Tibial artery (tissue), 4 donors: Measurements from ENCODE around the gene SLC50A1.
"Not testable (repeated sequence)": the region's sequence is repeated elsewhere in the genome, so short reads cannot be mapped to it uniquely, and the experiment has no call there.

Source experiments
- DNase-seq, 2 donors: peaks; one replicate each; pipeline ENCODE4 v3.0.0-alpha.2; 2019
- H3K27ac ChIP-seq, 2 donors: fragments of 200-600 bp; sonication (generic) in 1 of 2; 1 replicate in 1 of 2; 2 replicates in 1 of 2; pipeline ENCODE4 v1.5.1; 2018 to 2019; ENCODE audit warnings: mild to moderate bottlenecking in 1 of 2
- H3K27me3 ChIP-seq, 2 donors: fragments of 200-600 bp; sonication (generic) in 1 of 2; one replicate each; pipeline versions ENCODE4 v1.5.1 to v1.6.0; 2016 to 2019
- H3K36me3 ChIP-seq, 3 donors: fragments of 200-600 bp; sonication (generic) in 2 of 3; one replicate each; pipeline ENCODE4 v1.5.1; 2016 to 2019; ENCODE audit warnings: mild to moderate bottlenecking in 2 of 3
- H3K4me1 ChIP-seq, 4 donors: fragments of 200-600 bp; sonication (generic) in 2 of 4; 1 replicate in 3 of 4; 2 replicates in 1 of 4; pipeline ENCODE4 v1.5.1; 2016 to 2019
- H3K4me3 ChIP-seq, 2 donors: fragments of 200-600 bp; sonication (generic) in 1 of 2; 1 replicate in 1 of 2; 2 replicates in 1 of 2; pipeline ENCODE4 v1.5.1; 2018 to 2019; ENCODE audit warnings: mild to moderate bottlenecking in 2 of 2
- H3K9me3 ChIP-seq, 3 donors: fragments of 200-600 bp; sonication (generic) in 1 of 3; one replicate each; pipeline ENCODE4 v1.5.1; 2016 to 2019
- CTCF ChIP-seq, 2 experiments: fragments of 200-600 bp in 1 of 2; fragments of 450-650 bp in 1 of 2; IDR thresholded peaks; one replicate each; pipeline ENCODE4 v1.5.1; 2017 to 2019; ENCODE audit warnings: antibody characterized with exemption in 2 of 2, mild to moderate bottlenecking in 1 of 2, moderate library complexity in 1 of 2
- intact Hi-C: fragments of 100-400 bp; cut with DNase I; formaldehyde crosslinking; loops from one replicate; pipeline ENCODE4 v1.15.0; 2023; ENCODE audit warnings: low total_unique reads

Gene SLC50A1

GRCh38 chr1:155160128-155160527 is 24.5 kb downstream of the SLC50A1 start:
- intact Hi-C loops, result loop anchor here (2.0 kb wide), 1 partner anchor 59 kb away; no protein-coding TSS in a partner anchor
- DNase-seq, result peak in 1 of 2 donors; percentile 37
- no peak for TF ChIP-seq CTCF (IDR thresholded peaks at IDR 0.05)
- no peaks in the 10 kb centered on the region for H3K9me3 ChIP-seq
- no peak overlapping the region for H3K27ac ChIP-seq
- no peaks in the 10 kb centered on the region for H3K4me1 ChIP-seq
- no peaks in the 10 kb centered on the region for H3K36me3 ChIP-seq
- no peaks in the 10 kb centered on the region for H3K27me3 ChIP-seq
- H3K4me3 ChIP-seq, result no peak overlapping the region

- peaks cover 1 to 13% (median 8%) of the 10 kb centered on the region in 4 donors for H3K4me1 ChIP-seq
- peak in 1 of 2 donors; percentile 37 for DNase-seq
Measured at GRCh38 chr1:155162631-155163030, 27.0 kb downstream of the SLC50A1 start.

GRCh38 chr1:155163785-155164184 is 28.1 kb downstream of the SLC50A1 start:
- H3K27ac ChIP-seq, H3K9me3 ChIP-seq, intact Hi-C loops: not testable (repeated sequence)

More at GRCh38 chr1:155162631-155163030, 27.0 kb downstream of the SLC50A1 start:
- H3K36me3 ChIP-seq, H3K4me3 ChIP-seq, H3K9me3 ChIP-seq, H3K27ac ChIP-seq, intact Hi-C loops: not testable (repeated sequence)
- H3K27me3 ChIP-seq, result peaks cover 0 to 13% of the 10 kb centered on the region in 2 donors

GRCh38 chr1:155164625-155165024 is 29.0 kb downstream of the SLC50A1 start:
- Histone ChIP-seq H3K4me1 (peaks cover 3 to 16% (median 9%) of the 10 kb centered on the region in 4 donors), H3K36me3 (peaks cover 7 to 12% (median 10%) of the 10 kb centered on the region in 3 donors), H3K27me3 (peaks cover 0 to 13% of the 10 kb centered on the region in 2 donors)
- H3K9me3 ChIP-seq, H3K4me3 ChIP-seq, H3K27ac ChIP-seq, DNase-seq, intact Hi-C loops: not testable (repeated sequence)

More at GRCh38 chr1:155163785-155164184, 28.1 kb downstream of the SLC50A1 start:
- not testable (repeated sequence) for H3K4me3 ChIP-seq, H3K36me3 ChIP-seq, DNase-seq
- peaks cover 3 to 16% (median 9%) of the 10 kb centered on the region in 4 donors for H3K4me1 ChIP-seq
- H3K27me3 ChIP-seq, result peaks cover 0 to 13% of the 10 kb centered on the region in 2 donors

GRCh38 chr1:155166051-155166470 is 30.4 kb downstream of the SLC50A1 start:
- peak in 1 of 2 donors; percentile 58 for DNase-seq
- intact Hi-C loops, result loop anchor here (2.0 kb wide), 1 partner anchor 75 kb away; no protein-coding TSS in a partner anchor
- Histone ChIP-seq H3K4me1 (peaks cover 3 to 16% (median 9%) of the 10 kb centered on the region in 4 donors), H3K27me3 (peaks cover 0 to 13% of the 10 kb centered on the region in 2 donors), H3K27ac (no peak overlapping the region), H3K36me3 (peaks cover 7 to 26% (median 22%) of the 10 kb centered on the region in 3 donors), H3K9me3 (no peaks in the 10 kb centered on the region), H3K4me3 (no peak overlapping the region)
- TF ChIP-seq CTCF (IDR thresholded peaks at IDR 0.05), result no peak

- TF ChIP-seq CTCF (IDR thresholded peaks at IDR 0.05), result no peak
- no peaks in the 10 kb centered on the region for H3K9me3 ChIP-seq
- peak in 1 of 2 donors; percentile 72 for DNase-seq
- no peak overlapping the region for H3K4me3 ChIP-seq
- peaks cover 0 to 13% of the 10 kb centered on the region in 2 donors for H3K27me3 ChIP-seq
- peaks cover 7 to 26% (median 22%) of the 10 kb centered on the region in 3 donors for H3K36me3 ChIP-seq
- H3K4me1 ChIP-seq, result peaks cover 3 to 16% (median 10%) of the 10 kb centered on the region in 4 donors
- H3K27ac ChIP-seq, result no peak overlapping the region
- intact Hi-C loops, result loop anchor here (2.0 kb wide), 1 partner anchor 76 kb away; no protein-coding TSS in a partner anchor
Measured at GRCh38 chr1:155166471-155167165, 31.0 kb downstream of the SLC50A1 start.
